T-helper 1 cell treated with Interleukin-12 subunit alpha and Interleukin-12 subunit beta and Interleukin-4 antibody, amounts not matched to agents 30 μg/mL and 1 μg/mL, for 36 hours (primary cell): Measurements from ENCODE around the gene SLBP.
"Not testable (repeated sequence)": the region's sequence is repeated elsewhere in the genome, so short reads cannot be mapped to it uniquely, and the experiment has no call there.

Source experiments
- H3K27ac Mint-ChIP-seq: one replicate; pipeline ENCODE4 v1.8.0; 2021; ENCODE audit warnings: mild to moderate bottlenecking, mixed read lengths
- H3K27me3 Mint-ChIP-seq: one replicate; pipeline ENCODE4 v1.8.0; 2021; ENCODE audit warnings: low read depth, mixed read lengths
- H3K36me3 Mint-ChIP-seq: one replicate; pipeline ENCODE4 v1.8.0; 2021; ENCODE audit warnings: low read depth, mixed read lengths
- H3K4me1 Mint-ChIP-seq: one replicate; pipeline ENCODE4 v1.8.0; 2021; ENCODE audit warnings: low read depth, mixed read lengths
- H3K4me3 Mint-ChIP-seq: one replicate; pipeline ENCODE4 v1.8.0; 2021; ENCODE audit warnings: mild to moderate bottlenecking, moderate library complexity, mixed read lengths
- H3K9me3 Mint-ChIP-seq: one replicate; pipeline ENCODE4 v1.8.0; 2021; ENCODE audit warnings: mixed read lengths

Gene SLBP

GRCh38 chr4:1715002-1715758, 3.1 kb upstream of the SLBP start:
- Mint-ChIP-seq H3K36me3 (peaks cover 18% of the 10 kb centered on the region), H3K4me1 (peaks cover 50% of the 10 kb centered on the region), H3K9me3 (no peaks in the 10 kb centered on the region), H3K27ac (peak overlapping the region; percentile 59), H3K27me3 (no peaks in the 10 kb centered on the region), H3K4me3 (peak overlapping the region; percentile 99)

GRCh38 chr4:1714303-1715001, 2.3 kb upstream of the SLBP start:
- H3K36me3 Mint-ChIP-seq: peaks cover 22% of the 10 kb centered on the region
- peak overlapping the region; percentile 45 for H3K27ac Mint-ChIP-seq
- H3K9me3 Mint-ChIP-seq: no peaks in the 10 kb centered on the region
- H3K4me1 Mint-ChIP-seq: peaks cover 49% of the 10 kb centered on the region
- H3K4me3 Mint-ChIP-seq: peak overlapping the region; percentile 99
- H3K27me3 Mint-ChIP-seq: no peaks in the 10 kb centered on the region

DNA sequence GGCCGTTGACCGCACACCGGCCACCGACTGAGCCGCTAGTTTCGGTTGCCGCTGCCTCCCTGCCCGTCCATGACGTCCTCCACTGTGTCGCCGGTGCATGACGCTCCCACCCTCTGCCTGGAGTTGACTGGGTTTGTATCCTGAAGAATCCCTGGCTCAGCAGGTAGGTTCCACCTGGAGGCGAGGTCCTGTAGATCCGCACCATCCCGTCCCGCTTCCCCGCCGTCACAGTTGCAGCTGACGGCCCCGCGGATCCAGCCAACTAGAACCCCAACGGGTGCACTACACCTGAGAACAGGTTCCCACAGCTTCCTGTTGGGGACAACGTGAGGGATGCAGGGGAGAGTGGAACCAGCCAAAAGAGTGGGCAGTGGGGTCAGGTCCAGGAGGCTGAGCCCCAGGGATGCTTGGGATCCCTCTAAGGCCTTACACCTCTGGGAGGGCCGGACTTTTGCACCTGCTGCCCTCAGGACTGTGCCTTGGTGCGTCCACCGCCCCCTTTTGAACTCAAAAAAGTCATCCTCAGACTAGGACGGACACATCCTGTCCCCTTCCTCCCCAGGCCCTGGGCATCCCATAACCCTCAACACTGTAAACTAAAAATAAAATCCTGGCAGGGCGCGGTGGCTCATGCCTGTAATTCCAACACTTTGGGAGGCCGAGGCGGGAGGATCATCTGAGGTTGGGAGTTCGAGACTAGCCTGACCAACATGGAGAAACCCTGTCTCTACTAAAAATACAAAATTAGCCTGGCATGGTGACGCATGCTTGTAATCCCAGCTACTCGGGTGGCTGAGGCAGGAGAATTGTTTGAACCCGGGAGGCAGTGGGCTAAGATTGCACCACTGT, 1.1 kb upstream of the SLBP start:
- peaks cover 26% of the 10 kb centered on the region for H3K36me3 Mint-ChIP-seq
- peak overlapping the region; percentile 95 for H3K27ac Mint-ChIP-seq
- peak overlapping the region; percentile 99 for H3K4me3 Mint-ChIP-seq
- peaks cover 57% of the 10 kb centered on the region for H3K4me1 Mint-ChIP-seq
- no peaks in the 10 kb centered on the region for H3K9me3 Mint-ChIP-seq
- no peaks in the 10 kb centered on the region for H3K27me3 Mint-ChIP-seq

DNA sequence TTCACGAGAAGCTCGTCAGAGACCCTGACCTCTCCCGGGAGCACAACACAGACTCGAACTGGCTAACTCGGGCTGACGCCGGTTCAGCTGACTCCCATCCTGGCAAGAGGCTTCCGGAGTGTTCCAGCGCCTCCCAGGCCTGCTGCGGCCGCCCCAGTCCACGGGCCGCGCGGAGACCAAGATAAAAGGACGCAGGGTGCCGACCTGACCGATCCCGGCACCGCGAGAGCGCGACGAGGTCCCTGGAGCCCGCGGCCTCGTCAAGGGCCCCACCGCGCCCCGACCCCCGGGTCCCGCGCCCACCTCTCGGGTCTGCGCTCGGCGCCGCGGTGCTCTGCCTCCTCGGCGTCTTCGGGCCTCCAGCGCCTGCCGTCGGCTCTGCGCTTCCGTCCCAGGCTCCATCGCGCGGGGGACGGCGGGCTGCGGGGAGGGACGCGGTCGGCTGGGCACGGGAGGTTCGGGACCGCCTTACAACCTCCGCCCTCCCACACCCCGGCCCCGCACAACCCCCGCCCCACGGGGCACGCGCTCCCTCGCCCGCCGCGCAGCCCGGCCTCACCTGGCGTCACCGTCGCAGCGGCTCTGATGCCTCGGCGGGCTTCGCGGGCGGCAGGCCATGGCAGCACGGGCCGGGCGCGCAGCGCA, 426 bp downstream of the SLBP start:
- Mint-ChIP-seq H3K27ac (peak overlapping the region; percentile 83), H3K9me3 (no peaks in the 10 kb centered on the region), H3K27me3 (no peaks in the 10 kb centered on the region), H3K4me3 (peak overlapping the region; percentile 93), H3K4me1 (peaks cover 58% of the 10 kb centered on the region), H3K36me3 (peaks cover 31% of the 10 kb centered on the region)

- Mint-ChIP-seq H3K36me3 (peaks cover 34% of the 10 kb centered on the region), H3K4me1 (peaks cover 56% of the 10 kb centered on the region), H3K4me3 (peak overlapping the region; percentile 93), H3K27me3 (no peaks in the 10 kb centered on the region), H3K9me3 (no peaks in the 10 kb centered on the region), H3K27ac (peak overlapping the region; percentile 83)
These were observed 1.0 kb downstream of the SLBP start for GRCh38 chr4:1711055-1711570.

DNA sequence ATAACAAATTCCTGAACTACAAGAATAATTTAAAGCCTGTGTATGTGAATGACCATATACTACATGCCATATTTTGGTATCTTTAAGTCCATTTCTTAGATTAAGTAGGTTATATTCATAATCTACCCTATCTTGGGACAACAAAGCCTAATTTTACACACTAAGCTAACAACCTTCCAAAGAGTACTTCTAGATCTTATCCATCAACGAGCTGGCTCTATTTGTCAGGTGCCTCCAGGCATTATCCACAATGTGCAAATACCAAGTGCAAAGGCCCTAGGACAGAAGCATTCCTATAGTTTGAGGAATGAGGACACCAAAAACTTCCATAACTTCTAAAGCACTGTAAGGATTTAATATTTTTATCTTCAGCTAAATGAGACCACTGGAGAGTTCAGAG, 3.5 kb downstream of the SLBP start:
- no peak overlapping the region for H3K27ac Mint-ChIP-seq
- H3K36me3 Mint-ChIP-seq: peaks cover 39% of the 10 kb centered on the region
- no peak overlapping the region for H3K4me3 Mint-ChIP-seq
- H3K27me3 Mint-ChIP-seq: no peaks in the 10 kb centered on the region
- H3K9me3 Mint-ChIP-seq: no peaks in the 10 kb centered on the region
- peaks cover 44% of the 10 kb centered on the region for H3K4me1 Mint-ChIP-seq

DNA sequence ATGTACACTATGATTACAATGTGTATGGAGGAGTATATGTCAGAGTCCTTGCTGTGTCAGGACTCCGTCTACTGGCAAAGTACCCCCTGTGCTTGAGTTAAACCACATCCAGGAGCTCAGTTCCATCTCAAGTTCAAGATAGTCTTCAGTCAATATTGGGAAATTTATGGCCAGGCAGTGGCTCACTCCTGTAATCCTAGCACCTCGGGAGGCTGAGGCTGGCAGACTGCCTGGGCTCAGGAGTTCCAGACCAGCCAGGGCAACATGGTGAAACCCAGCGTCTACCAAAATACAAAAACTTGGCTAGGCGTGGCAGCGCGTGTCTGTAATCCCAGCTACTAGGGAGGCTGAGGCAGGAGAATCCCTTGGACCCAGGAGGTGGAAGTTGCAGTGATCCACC, 5.8 kb downstream of the SLBP start:
- Mint-ChIP-seq H3K9me3 (no peaks in the 10 kb centered on the region), H3K27me3 (no peaks in the 10 kb centered on the region), H3K27ac (no peak overlapping the region), H3K4me1 (peaks cover 42% of the 10 kb centered on the region), H3K36me3 (peaks cover 43% of the 10 kb centered on the region), H3K4me3 (no peak overlapping the region)

DNA sequence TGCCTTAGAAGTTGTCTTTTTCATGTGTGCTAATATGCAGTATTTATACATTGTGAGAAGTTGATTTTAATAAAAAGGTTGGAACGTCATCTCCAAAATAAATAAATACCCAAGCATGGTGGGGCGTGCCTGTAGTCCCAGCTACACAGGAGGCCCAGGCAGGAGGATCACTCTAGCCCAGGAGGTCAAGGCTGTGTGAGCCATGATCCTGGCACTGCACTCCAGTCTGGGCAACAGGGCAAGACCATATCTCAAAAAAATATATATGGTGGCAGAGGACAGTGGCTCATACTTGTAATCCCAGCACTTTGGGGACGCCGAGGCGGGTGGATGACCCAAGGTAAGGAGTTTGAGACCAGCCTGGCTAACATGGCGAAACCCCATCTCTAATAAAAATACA, 6.4 kb downstream of the SLBP start:
- no peak overlapping the region for H3K27ac Mint-ChIP-seq
- no peak overlapping the region for H3K4me3 Mint-ChIP-seq
- no peaks in the 10 kb centered on the region for H3K9me3 Mint-ChIP-seq
- peaks cover 40% of the 10 kb centered on the region for H3K36me3 Mint-ChIP-seq
- peaks cover 38% of the 10 kb centered on the region for H3K4me1 Mint-ChIP-seq
- no peaks in the 10 kb centered on the region for H3K27me3 Mint-ChIP-seq

DNA sequence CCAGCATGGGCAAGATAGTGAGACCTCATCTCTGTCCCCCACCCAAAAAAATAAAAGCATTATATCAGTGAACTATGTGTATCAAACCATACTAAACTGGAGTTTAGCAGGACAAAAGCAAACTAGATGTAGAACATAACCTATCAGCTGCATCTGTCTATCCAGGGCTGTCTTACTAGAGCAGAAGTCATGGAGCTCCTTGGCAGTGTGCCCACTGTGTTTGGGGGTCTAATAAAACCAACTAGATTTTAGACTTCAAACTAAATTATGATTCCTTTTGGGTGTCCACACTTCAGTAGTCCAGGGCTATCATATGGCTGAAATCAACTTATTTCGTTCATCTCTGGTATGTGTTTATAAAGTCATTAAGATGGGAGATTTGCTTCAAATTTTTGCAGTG, 8.3 kb downstream of the SLBP start:
- H3K27me3 Mint-ChIP-seq: no peaks in the 10 kb centered on the region
- H3K9me3 Mint-ChIP-seq: no peaks in the 10 kb centered on the region
- no peak overlapping the region for H3K27ac Mint-ChIP-seq
- no peak overlapping the region for H3K4me3 Mint-ChIP-seq
- H3K36me3 Mint-ChIP-seq: peaks cover 40% of the 10 kb centered on the region
- H3K4me1 Mint-ChIP-seq: peaks cover 21% of the 10 kb centered on the region

GRCh38 chr4:1701671-1702070, 10.4 kb downstream of the SLBP start:
- H3K4me1 Mint-ChIP-seq: peaks cover 11% of the 10 kb centered on the region
- not testable (repeated sequence) for H3K4me3 Mint-ChIP-seq, H3K9me3 Mint-ChIP-seq, H3K27ac Mint-ChIP-seq, H3K27me3 Mint-ChIP-seq
- peaks cover 32% of the 10 kb centered on the region for H3K36me3 Mint-ChIP-seq

- Mint-ChIP-seq H3K4me1 (peaks cover 7% of the 10 kb centered on the region), H3K27ac (no peak overlapping the region), H3K4me3 (no peak overlapping the region), H3K27me3 (no peaks in the 10 kb centered on the region), H3K9me3 (no peaks in the 10 kb centered on the region), H3K36me3 (peaks cover 47% of the 10 kb centered on the region)
These were observed 16.2 kb downstream of the SLBP start for GRCh38 chr4:1695913-1696312.

DNA sequence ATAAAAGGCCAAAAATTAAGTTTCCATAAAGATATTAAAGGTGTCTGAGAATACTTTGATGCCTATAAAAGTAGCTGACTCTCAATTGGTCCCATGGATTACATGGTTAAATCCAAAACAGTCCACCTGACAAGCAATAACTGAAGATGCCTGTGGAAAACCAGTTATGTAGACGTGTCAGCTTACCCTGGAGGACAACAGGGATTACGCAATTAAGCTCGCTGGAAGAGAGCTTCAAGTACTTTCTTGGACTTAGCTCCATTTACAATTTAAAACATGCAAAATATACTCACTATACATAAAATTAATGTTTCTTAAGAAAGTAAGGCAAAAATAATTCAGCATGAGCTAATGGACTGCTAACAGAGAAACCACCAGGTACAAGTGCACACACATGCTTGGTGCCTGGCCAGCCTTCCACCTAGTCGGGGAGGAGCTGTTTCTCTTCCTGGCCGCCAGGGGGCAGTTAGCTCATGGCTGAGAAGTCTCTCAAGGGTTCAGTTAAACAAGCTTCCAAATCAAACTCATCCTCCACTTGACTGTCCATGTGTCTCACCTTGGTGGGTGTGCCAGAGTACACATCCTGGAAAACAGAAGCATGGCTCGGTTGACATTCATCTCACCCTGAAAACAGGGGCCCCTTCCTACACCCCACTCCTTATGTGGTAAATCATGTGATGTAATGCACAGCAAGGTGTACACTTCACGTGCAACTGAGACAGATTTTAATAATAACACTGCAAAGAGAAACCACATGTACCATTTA, 18.8 kb downstream of the SLBP start:
- H3K4me3 Mint-ChIP-seq: no peak overlapping the region
- H3K36me3 Mint-ChIP-seq: peaks cover 46% of the 10 kb centered on the region
- H3K4me1 Mint-ChIP-seq: peaks cover 9% of the 10 kb centered on the region
- H3K27ac Mint-ChIP-seq: peak overlapping the region; percentile 70
- no peaks in the 10 kb centered on the region for H3K27me3 Mint-ChIP-seq
- no peaks in the 10 kb centered on the region for H3K9me3 Mint-ChIP-seq

DNA sequence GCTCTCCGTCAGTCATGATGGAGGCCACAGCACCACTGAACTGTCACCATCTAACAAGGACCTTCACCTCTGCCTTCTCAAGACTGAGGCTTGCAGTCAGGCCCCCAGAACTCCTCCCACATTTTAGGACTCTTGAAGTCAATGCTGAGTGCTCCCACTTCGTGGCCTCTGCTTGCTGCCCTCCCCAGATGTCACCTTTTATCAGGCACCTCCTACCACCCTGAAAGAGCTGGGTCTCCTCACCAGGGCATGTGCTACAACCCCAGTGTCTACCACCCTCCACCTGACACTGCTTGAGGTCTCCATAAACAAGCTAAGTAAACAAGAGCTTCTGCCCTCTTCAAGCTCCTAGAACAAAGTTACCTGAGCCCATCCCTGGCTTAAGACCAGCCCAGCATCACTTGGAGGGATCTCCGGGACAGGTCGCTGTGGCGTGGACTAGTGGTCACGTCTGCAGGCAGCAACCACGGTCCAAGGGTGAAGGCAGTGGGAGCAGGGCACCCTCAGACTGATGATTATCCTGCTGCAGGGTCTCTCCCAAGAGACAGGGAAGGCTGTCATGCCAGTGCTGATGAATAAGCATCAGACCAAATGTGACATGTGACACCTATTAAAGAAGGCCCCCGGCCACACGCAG, 20.3 kb downstream of the SLBP start:
- H3K36me3 Mint-ChIP-seq: peaks cover 43% of the 10 kb centered on the region
- peaks cover 9% of the 10 kb centered on the region for H3K4me1 Mint-ChIP-seq
- no peaks in the 10 kb centered on the region for H3K9me3 Mint-ChIP-seq
- no peak overlapping the region for H3K27ac Mint-ChIP-seq
- H3K4me3 Mint-ChIP-seq: no peak overlapping the region
- no peaks in the 10 kb centered on the region for H3K27me3 Mint-ChIP-seq
